Brain pericyte (primary cell): ENCODE measurements around the gene MYO10.
"Not testable (repeated sequence)": the region's sequence is repeated elsewhere in the genome, so short reads cannot be mapped to it uniquely, and the experiment has no call there.

Experiments
- DNase-seq: peaks from one replicate; pipeline ENCODE4 v3.0.0-alpha.2; 2012; ENCODE audit warnings: low read depth, low spot score

The MYO10 gene

DNA sequence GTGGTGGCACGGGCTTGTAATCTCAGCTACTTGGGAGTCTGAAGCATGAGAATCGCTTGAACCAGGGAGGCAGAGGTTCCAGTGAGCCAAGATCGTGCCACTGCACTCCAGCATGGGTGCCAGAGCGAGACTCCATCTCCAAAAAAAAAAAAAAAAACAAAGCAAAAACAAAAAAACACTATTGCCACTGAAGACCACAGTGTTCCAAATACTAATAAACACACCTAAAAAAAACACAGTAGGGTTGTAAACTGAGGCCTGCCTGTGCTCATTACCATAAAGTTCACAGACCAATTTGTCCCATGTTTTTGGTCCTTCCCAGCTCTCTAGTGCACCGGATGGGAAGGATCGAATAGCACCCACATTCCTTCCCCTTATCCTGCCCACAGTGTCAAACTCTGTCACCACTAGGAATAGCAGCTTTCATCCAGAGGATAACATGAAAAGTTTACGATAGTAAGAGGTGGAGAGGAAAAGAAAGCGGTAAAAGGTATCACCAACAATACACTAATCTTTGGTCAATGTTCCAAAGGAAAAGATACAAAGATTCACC, 49.2 kb downstream of the MYO10 start:
- no peak for DNase-seq

DNA sequence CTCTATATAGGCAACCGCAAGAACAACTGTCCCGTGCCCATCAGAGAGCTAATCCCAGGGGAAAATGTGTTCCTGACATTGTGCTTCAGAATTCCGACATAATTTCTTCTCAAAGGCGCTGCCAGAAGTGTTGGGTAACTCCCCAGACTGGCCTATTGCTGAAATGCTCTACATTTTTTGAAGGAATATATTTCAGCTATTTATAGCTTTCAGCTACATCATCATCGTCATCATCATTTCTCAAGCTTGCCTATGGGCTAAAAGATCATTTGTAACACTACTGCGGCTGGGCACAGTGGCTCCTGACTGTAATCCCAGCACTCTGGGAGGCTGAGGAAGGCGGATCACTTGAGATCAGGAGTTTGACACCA, 49.7 kb downstream of the MYO10 start:
- peak; percentile 61 for DNase-seq

DNA sequence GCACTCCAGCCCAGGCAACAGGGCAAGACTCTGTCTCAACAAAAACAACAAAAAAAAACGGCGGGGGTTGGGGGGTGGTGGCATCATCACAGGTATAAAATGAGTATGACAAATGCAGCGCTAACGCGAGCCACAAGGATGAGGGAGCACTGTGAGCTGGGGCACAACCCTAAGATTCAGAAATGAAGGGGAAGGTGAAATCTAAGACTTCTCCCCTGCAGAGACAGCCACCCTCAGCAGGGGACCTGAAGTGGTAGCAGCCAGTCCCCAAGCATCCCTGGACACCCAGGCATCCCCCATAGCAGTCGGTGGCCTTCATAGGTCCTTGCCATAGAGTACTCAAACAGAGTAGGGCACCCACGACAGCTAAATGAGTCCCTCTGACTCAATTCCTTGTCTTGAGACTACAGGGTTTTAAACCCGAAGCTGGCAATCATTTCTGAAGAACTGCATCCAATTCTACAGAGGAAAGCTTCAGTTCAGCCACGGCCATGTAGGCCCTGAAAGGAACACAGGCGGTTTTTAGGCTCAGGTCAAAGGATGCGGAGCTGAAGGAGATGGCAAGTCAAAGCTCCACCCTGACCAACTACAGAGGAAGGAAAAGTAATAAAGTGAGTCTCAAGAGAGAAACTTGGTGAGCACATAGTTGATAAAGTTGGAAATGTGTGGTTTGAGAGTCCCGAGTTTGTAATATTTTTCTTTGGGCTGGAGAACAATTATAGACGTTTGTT, 50.3 kb downstream of the MYO10 start:
- no peak for DNase-seq

DNA sequence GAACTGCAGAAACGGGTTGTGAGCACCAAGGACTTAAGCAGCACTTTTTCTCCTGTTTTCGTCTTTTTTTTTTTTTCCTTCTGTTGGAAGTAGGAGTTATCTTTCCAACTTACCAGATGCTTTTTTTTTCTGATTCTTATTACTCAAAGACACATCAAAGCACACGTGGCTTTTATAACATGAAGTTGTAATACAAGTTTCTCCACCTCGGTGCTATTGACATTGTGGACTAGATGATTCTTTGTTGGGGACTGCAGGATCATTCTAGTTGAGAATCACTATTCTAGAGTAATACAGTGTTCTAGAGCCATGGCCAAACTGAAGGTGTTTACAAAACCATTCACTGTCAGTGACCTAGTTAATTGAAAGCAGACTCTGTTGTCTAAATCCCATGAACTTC, 51.5 kb downstream of the MYO10 start:
- DNase-seq: no peak

DNA sequence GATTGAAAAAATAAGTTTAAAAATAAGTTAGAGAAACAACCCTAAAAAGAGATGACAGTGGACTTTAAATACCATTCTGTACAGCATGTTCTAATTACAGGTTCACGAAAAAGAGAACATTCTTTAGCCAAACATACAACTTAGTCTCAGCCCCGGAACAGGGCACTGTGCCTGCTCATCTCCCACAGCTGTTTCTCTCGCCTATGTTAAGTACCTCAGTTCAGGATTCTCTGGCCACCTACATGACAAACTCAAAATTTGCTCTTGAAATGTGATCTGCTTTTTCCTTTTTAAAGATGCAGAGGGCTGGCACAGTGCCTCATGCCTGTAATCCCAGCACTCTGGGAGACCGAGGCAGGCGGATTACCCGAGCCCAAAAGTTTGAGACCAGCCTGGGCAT, 52.3 kb downstream of the MYO10 start:
- no peak for DNase-seq

DNA sequence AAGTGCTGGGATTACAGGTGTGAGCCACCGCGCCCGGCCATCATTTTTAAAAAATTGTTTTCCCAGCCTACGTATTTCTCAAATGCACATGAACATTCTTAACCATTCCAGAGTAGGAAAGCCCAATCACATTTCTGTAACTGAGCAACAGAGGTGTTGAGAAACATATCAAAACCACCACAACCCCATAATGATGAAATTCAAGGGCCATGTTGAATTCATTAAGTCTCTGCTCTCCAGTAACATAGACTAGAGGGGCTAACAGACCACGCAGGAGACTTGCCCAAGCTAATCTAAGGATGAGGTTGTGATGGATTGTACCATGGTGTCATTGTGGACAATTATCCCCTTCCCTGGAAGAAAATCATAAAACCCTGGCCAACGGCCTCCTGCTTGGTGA, 52.9 kb downstream of the MYO10 start:
- DNase-seq: no peak

DNA sequence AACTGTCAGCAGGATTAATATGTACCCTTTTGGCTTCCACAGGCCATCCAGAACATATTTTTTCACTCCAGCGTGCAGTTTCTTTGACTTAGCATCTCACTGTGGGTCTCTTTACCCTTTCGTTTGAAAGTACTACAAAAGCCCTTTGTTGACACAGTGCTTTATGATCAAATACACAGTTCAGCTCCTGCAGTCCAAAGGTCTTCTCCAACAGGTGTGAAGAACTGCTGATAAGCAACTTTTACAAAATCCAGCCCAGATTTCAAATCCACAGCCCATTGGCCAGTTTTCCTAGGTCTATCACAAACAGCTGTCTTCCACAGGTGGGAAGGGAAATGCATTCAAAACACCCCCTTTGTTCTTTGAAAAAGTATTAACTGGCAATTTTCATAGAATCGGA, 54.8 kb downstream of the MYO10 start:
- DNase-seq: no peak

DNA sequence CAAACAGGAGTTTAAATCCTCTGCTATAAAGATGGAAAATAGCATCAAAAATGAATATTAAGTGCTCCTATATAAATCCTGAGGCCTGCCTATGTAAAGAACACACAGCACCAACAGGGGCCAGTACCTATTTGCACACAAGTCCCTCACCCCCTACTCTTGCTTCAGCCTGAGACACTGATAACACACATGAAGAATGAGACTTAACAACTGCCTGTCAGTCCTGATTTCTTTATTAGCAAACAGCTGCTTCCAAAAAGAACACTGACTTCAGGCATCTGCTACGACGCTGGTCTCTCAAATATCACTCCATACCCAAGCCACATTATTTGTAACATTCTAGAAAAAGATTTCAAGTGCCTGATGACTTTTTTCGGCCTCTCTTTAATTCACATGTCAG, 55.5 kb downstream of the MYO10 start:
- DNase-seq: no peak

DNA sequence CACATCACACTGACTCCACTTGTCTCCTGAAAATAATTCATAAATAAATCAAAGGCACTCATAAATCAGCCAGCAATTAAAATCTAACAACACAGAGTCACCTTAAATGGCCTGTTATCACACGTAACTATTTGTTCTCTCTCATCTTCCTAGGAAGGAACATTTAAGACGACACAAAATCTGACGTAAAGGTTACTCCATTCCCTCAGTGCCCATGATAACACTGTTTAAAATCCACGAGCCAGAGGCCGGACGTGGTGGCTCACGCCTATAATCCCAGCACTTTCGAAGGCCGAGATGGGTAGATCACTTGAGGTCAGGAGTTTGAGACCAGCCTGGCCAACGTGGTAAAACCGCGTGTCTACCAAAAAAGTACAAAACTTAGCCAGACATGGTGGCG, 56.4 kb downstream of the MYO10 start:
- no peak for DNase-seq

DNA sequence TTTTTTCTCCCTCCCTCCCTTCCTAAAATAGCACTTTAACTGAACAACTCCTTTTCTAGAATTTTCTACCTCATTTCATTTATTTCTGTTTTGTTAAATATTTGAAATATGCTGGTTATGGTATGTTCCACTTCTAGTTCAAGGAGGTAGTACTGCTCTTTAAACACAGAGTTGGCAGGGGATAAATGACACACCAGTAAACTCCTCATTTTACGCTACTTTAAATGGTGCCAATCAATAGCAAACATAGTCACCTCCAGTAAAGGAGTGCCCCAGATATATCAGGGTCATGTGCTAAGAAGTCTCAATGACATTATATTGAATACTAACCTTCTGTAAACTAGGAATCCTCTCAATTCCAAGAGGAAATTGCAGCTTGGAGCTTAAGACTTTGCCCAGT, 56.9 kb downstream of the MYO10 start:
- DNase-seq: no peak

DNA sequence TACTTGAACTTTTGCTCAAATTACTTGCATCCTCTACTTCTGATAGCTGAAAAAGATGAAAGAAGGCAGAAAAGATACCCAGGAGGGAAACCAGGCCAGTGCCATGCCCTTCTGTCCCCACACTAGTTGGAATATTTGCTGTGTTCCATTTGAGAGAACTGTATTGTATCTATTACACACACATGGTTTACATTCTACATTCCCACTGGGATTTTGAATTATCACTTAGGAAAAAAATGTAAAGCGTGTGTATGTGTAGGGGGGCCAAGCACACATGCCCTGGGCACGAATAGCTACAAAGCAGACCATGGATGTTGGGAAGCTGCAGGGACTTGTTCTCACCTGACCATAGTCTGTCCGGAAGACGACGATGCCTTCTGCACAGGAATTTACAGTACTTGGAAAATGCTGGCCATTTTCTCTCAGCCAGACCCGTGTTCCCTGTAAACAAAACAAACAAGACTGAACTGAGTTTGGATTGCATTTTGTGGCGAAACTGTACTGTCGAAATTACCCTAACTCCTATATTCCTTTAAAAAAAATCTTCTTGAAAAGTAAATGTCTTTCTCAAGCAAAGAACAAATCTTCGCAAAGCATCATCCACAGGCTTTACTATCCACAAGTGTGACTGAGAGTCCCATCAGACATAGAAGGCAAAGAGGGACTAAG, 58.7 kb downstream of the MYO10 start:
- DNase-seq: no peak

DNA sequence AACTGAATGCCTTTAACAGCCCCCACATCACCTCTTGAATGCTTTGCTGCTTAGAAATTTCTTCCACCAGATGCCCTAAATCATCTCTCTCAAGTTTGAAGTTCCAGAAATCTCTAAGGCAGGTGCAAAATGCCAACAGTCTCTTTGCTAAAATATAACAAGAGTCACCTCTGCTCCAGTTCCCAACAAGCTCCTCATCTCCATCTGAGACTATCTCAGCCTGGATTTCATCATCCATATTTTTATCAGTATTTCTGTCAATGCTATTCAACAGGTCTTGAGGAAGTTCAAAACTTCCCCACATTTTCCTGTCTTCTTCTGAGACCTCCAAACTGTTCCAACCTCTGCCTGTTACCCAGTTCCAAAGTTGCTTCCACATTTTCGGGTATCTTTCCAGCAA, 61.7 kb downstream of the MYO10 start:
- DNase-seq: not testable (repeated sequence)

DNA sequence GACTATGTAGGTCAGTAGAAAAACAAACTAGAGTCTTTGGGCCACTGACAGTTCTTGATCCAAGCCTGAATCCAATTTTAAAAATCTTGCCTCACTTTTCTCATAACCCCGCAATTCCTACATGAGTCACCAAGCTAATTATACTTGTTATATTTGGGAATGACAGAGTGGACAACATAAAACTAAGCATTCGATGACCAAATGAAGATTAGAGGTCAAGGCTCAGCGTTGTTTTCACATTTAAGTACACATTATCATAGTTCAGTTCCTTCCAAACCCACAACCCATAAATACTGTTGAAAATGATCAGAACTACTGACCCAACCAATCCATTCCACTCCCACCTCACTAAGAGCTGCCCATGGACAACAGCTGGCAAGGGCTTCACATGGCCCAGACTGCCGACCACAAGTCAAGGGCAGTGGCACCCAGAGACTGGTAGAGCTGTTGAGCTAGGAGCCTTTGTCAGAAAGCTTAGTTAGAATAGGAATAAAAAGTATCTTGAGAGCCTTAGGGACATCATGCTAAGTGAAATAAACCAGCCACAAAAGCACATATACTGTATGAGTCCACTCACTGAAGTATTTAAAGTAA, 64.2 kb downstream of the MYO10 start:
- no peak for DNase-seq

DNA sequence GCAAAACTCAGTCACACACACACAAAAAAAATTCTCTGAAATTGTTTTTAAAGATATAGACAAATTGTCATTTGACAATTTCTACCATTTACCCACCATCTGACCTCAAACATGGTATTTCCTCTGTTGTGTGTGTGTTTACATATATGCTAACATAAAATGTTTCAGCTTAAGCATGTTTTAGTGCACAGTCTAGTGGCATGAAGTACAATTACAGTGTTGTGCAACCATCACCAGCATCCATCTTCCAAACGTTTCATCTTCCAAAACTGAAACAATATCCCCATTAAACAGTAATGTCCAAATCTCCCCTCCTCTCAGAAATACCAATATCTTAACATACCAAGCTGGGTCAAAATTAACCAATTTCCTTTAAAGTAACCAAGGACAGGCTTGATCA, 65.2 kb downstream of the MYO10 start:
- no peak for DNase-seq

DNA sequence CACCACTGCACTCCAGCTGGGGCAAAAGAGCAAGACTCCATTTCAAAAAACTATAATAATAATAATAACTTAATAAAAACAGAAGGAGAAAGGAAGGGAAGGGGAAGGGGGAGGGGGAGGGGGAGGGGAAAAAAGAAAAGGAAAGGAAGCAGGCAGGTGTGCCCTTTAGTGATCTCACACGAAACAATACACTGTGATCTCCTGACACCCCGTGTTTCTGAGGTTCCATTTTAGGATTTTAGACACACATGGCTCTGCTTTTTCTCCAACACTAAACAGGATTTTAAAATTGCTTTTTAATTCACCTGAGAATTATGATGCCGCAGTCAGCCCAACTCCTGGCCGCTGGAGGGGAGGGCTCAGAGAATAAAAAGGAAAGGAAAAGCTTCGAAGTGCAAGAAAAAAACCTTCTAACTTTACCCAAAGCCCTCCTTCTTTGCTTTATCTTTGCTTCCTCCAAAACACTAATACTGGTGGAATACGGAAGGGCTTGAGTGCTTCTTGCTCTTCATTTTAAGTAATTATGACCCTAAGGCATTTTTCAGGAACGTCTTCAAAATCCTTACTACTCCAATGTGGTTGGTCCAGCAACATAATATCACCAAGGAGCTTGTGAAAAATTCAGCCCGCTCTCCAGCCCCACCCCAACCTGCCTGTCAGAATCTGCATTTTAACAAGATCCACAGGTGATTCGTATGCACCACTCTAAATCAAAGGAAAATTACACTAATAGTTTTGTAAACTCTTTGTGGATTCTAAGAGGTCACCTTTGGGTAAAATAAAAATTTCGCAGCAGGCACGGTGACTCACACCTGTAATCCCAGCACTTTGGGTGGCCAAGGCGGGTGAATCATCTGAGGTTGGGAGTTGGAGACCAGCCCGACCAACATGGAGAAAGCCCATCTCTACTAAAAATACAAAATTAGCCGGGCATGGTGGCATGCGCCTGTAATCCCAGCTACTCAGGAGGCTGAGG, 66.0 kb downstream of the MYO10 start:
- no peak for DNase-seq

DNA sequence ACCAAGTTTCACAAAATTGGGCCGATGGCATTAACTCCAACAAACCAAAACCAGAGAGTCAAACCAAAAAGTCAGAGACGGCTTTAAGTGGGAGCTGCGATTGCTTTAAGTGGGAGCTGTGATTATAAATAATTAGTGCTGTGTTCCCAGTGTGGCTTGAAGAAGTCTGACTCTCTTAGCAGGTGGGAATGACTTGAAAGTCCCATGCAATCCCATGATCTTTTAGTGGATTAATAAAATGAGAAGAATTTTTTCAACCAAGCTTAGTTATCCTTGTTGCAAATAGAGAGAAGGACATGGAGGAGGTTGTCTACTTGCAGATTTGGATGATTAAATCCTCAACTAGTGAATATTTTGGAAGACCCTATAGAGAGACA, 68.5 kb downstream of the MYO10 start:
- no peak for DNase-seq

DNA sequence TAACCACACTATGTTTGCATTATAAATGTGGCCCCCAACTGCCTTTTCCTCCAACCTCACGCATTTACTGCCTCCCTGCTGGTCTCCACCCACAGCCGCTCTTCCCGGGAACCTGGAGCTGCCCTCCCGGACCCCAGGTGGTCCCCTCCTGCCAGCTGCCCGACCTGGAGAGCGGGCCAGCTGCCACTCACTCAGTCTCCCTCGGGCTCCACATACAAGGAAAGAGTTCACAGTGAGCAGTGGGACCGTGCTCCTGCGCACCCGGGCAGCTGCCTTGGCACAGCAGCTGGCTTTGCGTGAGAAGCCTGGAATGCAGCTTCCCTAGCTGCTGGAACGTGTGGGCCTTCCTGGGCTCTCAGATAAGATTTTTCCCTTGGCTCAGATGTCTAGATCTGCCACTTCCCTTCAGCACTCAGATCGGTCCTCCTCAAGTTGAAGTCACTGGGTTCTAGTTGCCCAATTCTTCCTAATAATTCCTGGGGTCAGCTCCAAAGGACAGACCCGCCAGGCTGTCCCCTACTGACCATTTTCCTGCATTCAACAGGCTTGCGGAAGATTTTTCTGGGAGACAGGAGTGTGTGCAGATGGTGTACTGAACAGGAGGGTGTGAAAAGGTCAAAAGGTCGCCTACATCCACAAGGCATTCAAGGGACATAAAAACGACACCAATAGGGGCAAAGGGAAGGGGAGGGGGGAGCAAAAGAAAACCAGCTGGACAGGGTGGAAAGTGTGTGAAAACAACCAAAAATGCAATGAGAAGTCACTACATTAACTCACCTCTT, 69.1 kb downstream of the MYO10 start:
- DNase-seq: peak; percentile 85

DNA sequence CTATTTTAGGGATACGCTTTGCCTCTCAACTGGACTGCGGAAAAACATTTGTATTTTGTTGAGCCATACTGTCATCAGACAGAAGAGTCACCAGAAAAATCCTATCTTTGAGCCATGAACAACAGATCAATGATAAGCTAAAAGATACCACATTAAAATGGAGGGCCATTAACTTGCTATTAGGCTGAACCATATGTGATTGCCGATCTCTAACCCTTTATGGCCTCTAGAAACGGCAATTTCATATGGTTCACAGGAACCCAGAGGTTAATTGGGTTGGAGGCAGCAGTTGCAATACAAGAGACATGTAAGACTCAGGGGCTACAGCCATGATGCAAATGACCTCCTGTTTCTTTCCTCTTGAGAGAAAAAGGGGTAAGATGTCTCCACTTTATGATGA, 69.8 kb downstream of the MYO10 start:
- no peak for DNase-seq

DNA sequence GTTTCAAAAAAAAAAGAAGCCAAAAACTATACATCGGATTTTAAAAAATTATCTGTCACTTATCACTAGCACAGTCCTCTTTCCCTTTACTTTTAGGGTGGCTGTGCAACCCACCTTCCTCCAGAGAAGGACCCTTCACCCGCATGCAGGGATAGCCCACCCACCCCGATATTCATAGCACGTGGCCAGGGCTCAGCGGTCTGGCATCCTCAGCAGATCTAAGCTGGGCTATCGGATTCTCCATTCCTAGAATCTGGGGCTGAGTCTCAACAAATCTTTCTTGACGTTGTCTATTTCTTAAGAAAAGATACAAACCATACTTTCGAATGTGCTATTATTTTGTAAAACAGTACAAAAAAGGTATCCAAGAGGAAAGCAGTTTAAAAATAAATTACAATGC, 70.9 kb downstream of the MYO10 start:
- no peak for DNase-seq

DNA sequence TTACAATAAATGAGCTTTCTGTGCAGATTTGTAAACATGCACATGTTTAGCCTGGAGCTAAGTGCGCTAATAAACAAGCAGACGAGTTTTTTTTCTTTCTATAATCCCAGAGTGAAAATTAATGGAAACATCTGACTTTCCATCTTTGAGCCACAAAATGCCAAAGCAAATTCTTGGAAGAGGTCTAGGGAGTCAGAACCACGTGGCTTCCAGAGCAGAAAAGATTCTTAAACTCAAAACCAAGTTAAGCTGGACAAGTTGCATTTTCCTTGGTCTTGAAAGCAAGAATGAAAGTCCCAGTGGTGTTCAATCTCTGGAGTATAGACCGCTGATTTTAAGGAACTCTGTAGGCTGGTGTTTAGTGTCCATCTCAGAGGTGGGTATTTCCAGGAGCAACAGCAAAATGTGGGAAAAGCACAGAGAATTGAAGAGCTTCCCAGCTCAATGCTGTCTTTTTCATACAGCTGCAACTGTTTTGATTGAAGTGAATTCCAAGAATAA, 71.4 kb downstream of the MYO10 start:
- DNase-seq: no peak

DNA sequence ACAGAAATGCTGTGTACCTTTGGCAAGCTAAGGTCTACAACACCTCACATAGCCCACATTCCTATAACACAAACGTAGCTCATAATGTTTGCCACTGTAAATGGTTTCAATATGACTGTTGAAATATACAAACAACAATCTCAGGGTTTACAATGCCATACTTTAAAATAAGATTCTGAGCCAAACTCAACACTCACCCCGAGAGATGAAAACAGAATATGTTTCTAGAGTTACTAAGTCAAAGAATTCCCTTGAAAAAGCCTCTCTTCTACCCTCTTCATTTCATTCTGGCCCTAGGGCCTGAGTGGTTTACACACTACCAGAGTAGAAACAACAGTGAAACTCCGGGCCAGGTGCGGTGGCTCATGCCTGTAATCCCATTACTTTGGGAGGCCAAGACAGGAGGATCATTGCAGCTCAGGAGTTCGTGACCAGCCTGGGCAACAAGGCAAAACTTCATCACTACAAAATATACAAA, 72.6 kb downstream of the MYO10 start:
- peak; percentile 65 for DNase-seq
